H9 (cell line): ENCODE measurements around the gene RBM44. TPM values are rescaled to one million over a fixed set of nuclear protein-coding genes. Genes with fewer than 3 reads are reported as not detected.

ENCODE experiments used
- DNase-seq: peaks from one replicate; pipeline ENCODE4 v3.0.0-alpha.2; 2017
- H2AFZ ChIP-seq: one replicate; pipeline ENCODE4 v1.6.1; 2013; ENCODE audit warnings: mild to moderate bottlenecking, low read length, control low read depth, moderate library complexity
- H2AK5ac ChIP-seq: 2 replicates; pipeline ENCODE4 v1.6.1; 2013; ENCODE audit warnings: low read length, control low read depth, mixed read lengths; ENCODE audit not compliant: insufficient read length
- H2BK120ac ChIP-seq: one replicate; pipeline ENCODE4 v1.6.1; 2013; ENCODE audit warnings: low read depth, mild to moderate bottlenecking, low read length, control low read depth, inconsistent platforms; ENCODE audit not compliant: poor library complexity, severe bottlenecking
- H2BK12ac ChIP-seq: 2 replicates; pipeline ENCODE4 v1.6.1; 2013; ENCODE audit warnings: low read length, control low read depth, mixed read lengths, low read depth; ENCODE audit not compliant: insufficient read length
- H2BK15ac ChIP-seq: 2 replicates; pipeline ENCODE4 v1.6.1; 2013; ENCODE audit warnings: low read depth, low read length, control low read depth
- H2BK20ac ChIP-seq: one replicate; pipeline ENCODE4 v1.6.1; 2013; ENCODE audit warnings: low read depth, mild to moderate bottlenecking, low read length, control low read depth, inconsistent platforms; ENCODE audit not compliant: poor library complexity, severe bottlenecking
- H2BK5ac ChIP-seq: 2 replicates; pipeline ENCODE4 v1.6.1; 2013; ENCODE audit warnings: low read length, control low read depth, mixed read lengths; ENCODE audit not compliant: insufficient read length
- H3K14ac ChIP-seq: 2 replicates; pipeline ENCODE4 v1.6.1; 2013; ENCODE audit warnings: low read length, control low read depth; ENCODE audit not compliant: insufficient read depth
- H3K18ac ChIP-seq: 2 replicates; pipeline ENCODE4 v1.6.1; 2013; ENCODE audit warnings: low read depth, mild to moderate bottlenecking, mixed read lengths, low read length, control low read depth; ENCODE audit not compliant: insufficient read length
- H3K23ac ChIP-seq: 2 replicates; pipeline ENCODE4 v1.6.1; 2013; ENCODE audit warnings: low read length, control low read depth, mixed read lengths, low read depth; ENCODE audit not compliant: insufficient read length
- H3K23me2 ChIP-seq: 2 replicates; pipeline ENCODE4 v1.6.1; 2013; ENCODE audit warnings: low read depth, mild to moderate bottlenecking, mixed read lengths, low read length, control low read depth; ENCODE audit not compliant: insufficient read length, poor library complexity, severe bottlenecking
- H3K27ac ChIP-seq: 2 replicates; pipeline ENCODE4 v1.5.1; 2013; ENCODE audit warnings: low read length, control low read depth, mixed read lengths, low read depth; ENCODE audit not compliant: insufficient read length
- H3K27me3 ChIP-seq: 2 replicates; pipeline ENCODE4 v1.6.1; 2013; ENCODE audit warnings: low read length, control low read depth, inconsistent platforms; ENCODE audit not compliant: insufficient read depth
- H3K4ac ChIP-seq: 2 replicates; pipeline ENCODE4 v1.6.1; 2013; ENCODE audit warnings: low read depth, mild to moderate bottlenecking, control low read depth, inconsistent platforms, low read length, moderate library complexity
- H3K4me1 ChIP-seq: 2 replicates; pipeline ENCODE4 v1.6.1; 2013; ENCODE audit warnings: low read length, control low read depth, inconsistent platforms; ENCODE audit not compliant: insufficient read depth
- H3K4me2 ChIP-seq: 2 replicates; pipeline ENCODE4 v1.6.1; 2013; ENCODE audit warnings: low read length, control low read depth, mixed read lengths; ENCODE audit not compliant: insufficient read length, insufficient read depth
- H3K56ac ChIP-seq: 2 replicates; pipeline ENCODE4 v1.6.1; 2013; ENCODE audit warnings: low read depth, mild to moderate bottlenecking, mixed read lengths, low read length, control low read depth; ENCODE audit not compliant: insufficient read length
- H3K79me1 ChIP-seq: 2 replicates; pipeline ENCODE4 v1.6.1; 2013; ENCODE audit warnings: low read depth, mild to moderate bottlenecking, moderate library complexity, low read length, control low read depth, inconsistent platforms; ENCODE audit not compliant: insufficient read depth, poor library complexity, severe bottlenecking
- H3K79me2 ChIP-seq: 2 replicates; pipeline ENCODE4 v1.6.1; 2013; ENCODE audit warnings: low read length, control low read depth, inconsistent platforms; ENCODE audit not compliant: insufficient read depth
- H3K9ac ChIP-seq: 2 replicates; pipeline ENCODE4 v1.6.1; 2013; ENCODE audit warnings: low read length, control low read depth, mixed read lengths; ENCODE audit not compliant: insufficient read length; ENCODE audit errors: extremely low read depth
- H3K9me3 ChIP-seq: one replicate; pipeline ENCODE4 v1.6.1; 2013; ENCODE audit warnings: low read depth, low read length, inconsistent platforms; ENCODE audit not compliant: control insufficient read depth
- H3T11ph ChIP-seq: one replicate; pipeline ENCODE4 v1.6.1; 2013; ENCODE audit warnings: mild to moderate bottlenecking, low read length, control low read depth, inconsistent platforms
- H4K20me1 ChIP-seq: one replicate; pipeline ENCODE4 v1.6.1; 2013; ENCODE audit not compliant: control insufficient read depth, insufficient read length, insufficient read depth
- H4K5ac ChIP-seq: 2 replicates; pipeline ENCODE4 v1.6.1; 2013; ENCODE audit warnings: low read depth, mild to moderate bottlenecking, mixed read lengths, low read length, control low read depth; ENCODE audit not compliant: insufficient read length
- H4K8ac ChIP-seq: replicated peaks from 2 replicates; pipeline ENCODE4 v1.6.1; 2013; ENCODE audit warnings: low read length, control low read depth, mixed read lengths, low read depth; ENCODE audit not compliant: insufficient read length
- H4K91ac ChIP-seq: 2 replicates; pipeline ENCODE4 v1.6.1; 2013; ENCODE audit warnings: low read depth, mild to moderate bottlenecking, moderate library complexity, mixed read lengths, low read length, control low read depth; ENCODE audit not compliant: insufficient read length
- H3K27ac Mint-ChIP-seq, 3 experiments: 2 replicates in 2 of 3; 3 replicates in 1 of 3; pipeline ENCODE4 v1.8.0; 2020 to 2021; ENCODE audit warnings: mixed read lengths in 3 of 3, mild to moderate bottlenecking in 1 of 3, moderate library complexity in 1 of 3
- H3K27me3 Mint-ChIP-seq: 2 replicates; pipeline ENCODE4 v1.8.0; 2021; ENCODE audit warnings: low read depth, mild to moderate bottlenecking, moderate library complexity, mixed read lengths
- H3K36me3 Mint-ChIP-seq, 3 experiments: 2 replicates in 2 of 3; 3 replicates in 1 of 3; pipeline ENCODE4 v1.8.0; 2020 to 2021; ENCODE audit warnings: low read depth in 3 of 3, mixed read lengths in 3 of 3; ENCODE audit not compliant: insufficient read depth in 1 of 3
- H3K4me1 Mint-ChIP-seq, 2 experiments: 2 replicates each; pipeline ENCODE4 v1.8.0; 2020; ENCODE audit warnings: mixed read lengths in 2 of 2
- H3K4me3 Mint-ChIP-seq, 2 experiments: 2 replicates in 1 of 2; 3 replicates in 1 of 2; pipeline ENCODE4 v1.8.0; 2020 to 2021; ENCODE audit warnings: mild to moderate bottlenecking in 2 of 2, mixed read lengths in 2 of 2, moderate library complexity in 1 of 2
- H3K9me3 Mint-ChIP-seq, 2 experiments: 2 replicates in 1 of 2; 3 replicates in 1 of 2; pipeline ENCODE4 v1.8.0; 2020; ENCODE audit warnings: mild to moderate bottlenecking in 2 of 2, mixed read lengths in 2 of 2, moderate library complexity in 1 of 2
- CTCF ChIP-seq: fragments of 200-600 bp; sonication (generic); conservative IDR thresholded peaks from 3 replicates; pipeline ENCODE4 v1.8.0; 2021; ENCODE audit warnings: antibody characterized with exemption, mild to moderate bottlenecking
- WGBS: extraction: QIAGEN DNeasy Blood & Tissue Kit; methylation state at CpG from one replicate; pipeline ENCODE4 v1.1.7; 2013; ENCODE audit warnings: missing lambda C conversion rate, low lambda C conversion rate, mixed read lengths; ENCODE audit not compliant: insufficient read length; ENCODE audit errors: extremely low coverage; 5-methylcytosine and 5-hydroxymethylcytosine counted together
- total RNA-seq: library from RNA; stranded (reverse); gene quantifications from 2 replicates; pipeline ENCODE4 v1.2.1, GENCODE V29; 2021

The RBM44 gene
- total RNA-seq, 1 experiment from 2014 or later: 0.15 TPM

DNA sequence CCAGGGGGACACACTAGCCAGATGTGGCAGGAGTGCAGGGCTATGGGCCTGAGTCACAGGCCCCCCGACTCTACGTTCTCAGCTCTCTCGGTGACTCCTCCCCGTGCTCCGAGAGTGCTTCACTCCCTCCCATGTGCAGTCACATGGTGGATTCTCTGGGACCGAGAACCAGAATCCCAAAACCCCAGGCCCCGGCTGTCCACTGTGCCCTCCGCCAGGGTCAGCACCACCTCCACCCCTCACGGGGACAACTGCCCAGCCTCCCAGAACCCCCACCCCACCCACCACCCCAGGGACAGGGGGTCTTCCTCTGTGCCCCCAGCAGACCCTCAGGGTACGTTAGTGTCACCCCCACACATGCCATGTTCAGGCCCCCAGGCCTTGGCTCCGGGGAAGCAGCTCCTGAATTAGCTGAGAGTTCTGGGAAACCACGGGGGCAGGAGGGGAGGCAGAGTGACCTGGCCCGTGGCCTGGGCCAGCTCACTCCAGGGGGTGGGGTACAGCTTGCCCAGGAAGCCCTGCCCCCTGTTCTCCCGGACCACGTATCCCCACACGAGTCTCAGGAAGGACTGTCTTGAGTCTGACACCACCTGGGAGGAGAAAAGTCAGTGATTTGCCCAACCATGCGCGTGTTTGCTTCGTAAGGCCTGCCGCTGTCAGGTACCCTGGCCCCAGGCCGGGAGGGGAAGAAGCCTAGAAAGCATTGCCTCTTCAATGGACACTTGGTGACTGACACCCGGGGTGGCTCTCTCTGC lies 65.3 kb downstream of the RBM44 start:
- H3K23ac ChIP-seq: no peak overlapping the region
- Mint-ChIP-seq H3K4me1 (peaks cover 17 to 20% of the 10 kb centered on the region in 2 experiments), H3K27ac (peak overlapping the region in 1 of 3 experiments; percentile 88; a peak in 3 of 7 replicates), H3K9me3 (no peaks in the 10 kb centered on the region), H3K36me3 (no peaks in the 10 kb centered on the region), H3K27me3 (peaks cover 37% of the 10 kb centered on the region), H3K4me3 (no peak overlapping the region)
- H2BK20ac ChIP-seq: no peak overlapping the region
- no peak overlapping the region for H2AK5ac ChIP-seq
- H3K4ac ChIP-seq: no peak overlapping the region
- H4K20me1 ChIP-seq: no peaks in the 10 kb centered on the region
- H3K56ac ChIP-seq: no peak overlapping the region
- H3K18ac ChIP-seq: no peak overlapping the region
- no CpG with 5 or more reads among the region's 22 CpGs for WGBS
- H2BK12ac ChIP-seq: no peak overlapping the region
- TF ChIP-seq CTCF: no peak
- H3K23me2 ChIP-seq: peaks cover 6% of the 10 kb centered on the region
- H2AFZ ChIP-seq: no peak overlapping the region
- no peak overlapping the region for H3T11ph ChIP-seq
- H3K79me1 ChIP-seq: no peaks in the 10 kb centered on the region
- H3K27ac ChIP-seq: no peak overlapping the region
- no peak for DNase-seq
- H3K27me3 ChIP-seq: peaks cover 7% of the 10 kb centered on the region; the same call in 1 of the 2 replicates
- no peak overlapping the region for H4K5ac ChIP-seq
- no peak overlapping the region for H2BK120ac ChIP-seq
- no peak overlapping the region for H3K14ac ChIP-seq
- no peaks in the 10 kb centered on the region for H3K79me2 ChIP-seq
- no peak overlapping the region for H2BK15ac ChIP-seq
- H3K9ac ChIP-seq: no peak overlapping the region
- no peaks in the 10 kb centered on the region; the same call in 1 of the 2 replicates for H3K4me1 ChIP-seq
- H3K4me2 ChIP-seq: no peak overlapping the region
- H3K9me3 ChIP-seq: no peaks in the 10 kb centered on the region
- H4K8ac ChIP-seq: no peak overlapping the region
- H4K91ac ChIP-seq: no peak overlapping the region
- H2BK5ac ChIP-seq: no peak overlapping the region
